IMR-90 (cell line): ENCODE results near the gene SEMA5A.

Experiments used
- MAFK ChIP-seq: IDR thresholded peaks from 2 replicates; pipeline ENCODE4 v1.6.1; 2012; ENCODE audit warnings: low read depth, low read length, improper control_type of control experiment
- MXI1 ChIP-seq: IDR thresholded peaks from 2 replicates; pipeline ENCODE4 v1.6.1; 2012; ENCODE audit warnings: low read depth, mild to moderate bottlenecking, low read length, moderate library complexity, borderline replicate concordance
- POLR2A ChIP-seq: IDR thresholded peaks from 2 replicates; pipeline ENCODE4 v1.6.1; 2012; ENCODE audit warnings: mild to moderate bottlenecking, low read depth, low read length
- RFX5 ChIP-seq: IDR thresholded peaks from 2 replicates; pipeline ENCODE4 v1.8.0; 2012; ENCODE audit warnings: low read depth, mild to moderate bottlenecking, low read length, moderate library complexity
- TF ChIP-seq, protein P1 (sequence below): conservative IDR thresholded peaks from 2 replicates; pipeline ENCODE4 v1.5.1; 2012; ENCODE audit warnings: mild to moderate bottlenecking, low read depth, low read length, improper control_type of control experiment

DNA sequence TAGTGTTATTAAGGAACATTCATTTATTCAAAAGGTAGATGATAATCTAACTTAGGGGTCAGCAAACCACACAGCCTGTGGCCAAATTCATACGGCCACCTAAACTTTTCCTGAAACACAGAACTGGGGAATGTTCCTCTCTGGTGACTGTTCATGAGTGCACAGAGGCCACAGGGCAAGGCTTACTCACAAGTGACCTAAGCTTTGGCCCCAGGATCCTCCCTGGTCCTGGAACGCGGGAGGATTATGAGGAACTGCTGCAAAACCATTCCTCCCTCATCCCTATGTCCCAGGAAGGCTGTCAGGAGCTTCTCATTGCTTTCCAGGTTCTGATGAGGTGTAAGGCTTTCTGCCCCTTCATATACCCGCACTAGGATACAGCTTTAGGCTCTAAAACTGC, 397.6 kb downstream of the SEMA5A start:
- TF ChIP-seq, protein P1, sequence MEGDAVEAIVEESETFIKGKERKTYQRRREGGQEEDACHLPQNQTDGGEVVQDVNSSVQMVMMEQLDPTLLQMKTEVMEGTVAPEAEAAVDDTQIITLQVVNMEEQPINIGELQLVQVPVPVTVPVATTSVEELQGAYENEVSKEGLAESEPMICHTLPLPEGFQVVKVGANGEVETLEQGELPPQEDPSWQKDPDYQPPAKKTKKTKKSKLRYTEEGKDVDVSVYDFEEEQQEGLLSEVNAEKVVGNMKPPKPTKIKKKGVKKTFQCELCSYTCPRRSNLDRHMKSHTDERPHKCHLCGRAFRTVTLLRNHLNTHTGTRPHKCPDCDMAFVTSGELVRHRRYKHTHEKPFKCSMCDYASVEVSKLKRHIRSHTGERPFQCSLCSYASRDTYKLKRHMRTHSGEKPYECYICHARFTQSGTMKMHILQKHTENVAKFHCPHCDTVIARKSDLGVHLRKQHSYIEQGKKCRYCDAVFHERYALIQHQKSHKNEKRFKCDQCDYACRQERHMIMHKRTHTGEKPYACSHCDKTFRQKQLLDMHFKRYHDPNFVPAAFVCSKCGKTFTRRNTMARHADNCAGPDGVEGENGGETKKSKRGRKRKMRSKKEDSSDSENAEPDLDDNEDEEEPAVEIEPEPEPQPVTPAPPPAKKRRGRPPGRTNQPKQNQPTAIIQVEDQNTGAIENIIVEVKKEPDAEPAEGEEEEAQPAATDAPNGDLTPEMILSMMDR = no peak
- no peak for TF ChIP-seq MAFK
- TF ChIP-seq POLR2A = no peak
- no peak for TF ChIP-seq RFX5
- no peak for TF ChIP-seq MXI1
